Activated naive CD8-positive, alpha-beta T cell treated with anti-CD3 and anti-CD28 coated beads, Interleukin-2, amount 50 U/mL, for 24 hours (primary cell): ENCODE data around the gene GJB5.
A peak's percentile ranks its signal among the peaks of the same experiment; 100 is the strongest.
"Not testable (repeated sequence)": the region's sequence is repeated elsewhere in the genome, so short reads cannot be mapped to it uniquely, and the experiment has no call there.

Experiments
- ATAC-seq: fragments of 150-1000 bp; cut with Tn5 transposase; one replicate; pipeline ENCODE4 v1.10.0; 2021
- DNase-seq: peaks from one replicate; pipeline ENCODE4 v3.0.0; 2021
- H3K27ac Mint-ChIP-seq: one replicate; pipeline ENCODE4 v1.8.0; 2021; ENCODE audit warnings: mild to moderate bottlenecking, mixed read lengths
- H3K27me3 Mint-ChIP-seq: one replicate; pipeline ENCODE4 v1.8.0; 2021; ENCODE audit warnings: mixed read lengths
- H3K36me3 Mint-ChIP-seq: one replicate; pipeline ENCODE4 v1.8.0; 2021; ENCODE audit warnings: low read depth, mixed read lengths
- H3K4me1 Mint-ChIP-seq: one replicate; pipeline ENCODE4 v1.8.0; 2021; ENCODE audit warnings: mixed read lengths
- H3K4me3 Mint-ChIP-seq: one replicate; pipeline ENCODE4 v1.8.0; 2021; ENCODE audit warnings: mild to moderate bottlenecking, moderate library complexity, mixed read lengths
- H3K9me3 Mint-ChIP-seq: one replicate; pipeline ENCODE4 v1.8.0; 2021; ENCODE audit warnings: mixed read lengths

GJB5 gene

GRCh38 chr1:34736692-34737091 lies 18.2 kb upstream of the GJB5 start:
- no peak overlapping the region for H3K4me3 Mint-ChIP-seq
- H3K27ac Mint-ChIP-seq = no peak overlapping the region
- peaks cover 7% of the 10 kb centered on the region for H3K27me3 Mint-ChIP-seq
- no peaks in the 10 kb centered on the region for H3K9me3 Mint-ChIP-seq
- ATAC-seq (peak; percentile 21), DNase-seq (no peak)
- H3K36me3 Mint-ChIP-seq = no peaks in the 10 kb centered on the region
- no peaks in the 10 kb centered on the region for H3K4me1 Mint-ChIP-seq

DNA sequence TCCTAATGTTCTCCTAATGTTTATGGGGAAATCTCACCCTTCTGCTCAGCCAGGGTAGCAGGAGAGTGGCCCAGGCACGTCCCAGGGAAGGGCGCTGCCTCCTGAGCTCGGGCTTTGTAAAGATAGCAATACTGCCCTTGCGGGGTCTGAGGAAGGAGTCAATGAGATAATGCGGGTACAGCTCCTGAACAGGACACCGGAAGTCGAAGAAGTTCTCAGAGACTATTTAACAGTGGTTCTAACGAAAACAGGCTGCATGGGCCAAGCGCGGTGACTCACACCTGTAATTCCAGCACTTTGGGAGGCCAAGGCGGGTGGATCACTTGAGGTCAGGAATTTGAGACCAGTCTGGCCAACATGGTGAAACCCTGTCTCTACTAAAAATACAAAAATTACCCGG lies 17.6 kb upstream of the GJB5 start:
- not testable (repeated sequence) for H3K4me3 Mint-ChIP-seq, H3K4me1 Mint-ChIP-seq, H3K9me3 Mint-ChIP-seq, ATAC-seq, H3K27ac Mint-ChIP-seq, H3K36me3 Mint-ChIP-seq, H3K27me3 Mint-ChIP-seq, DNase-seq

- DNase-seq (no peak), ATAC-seq (no peak)
- Mint-ChIP-seq H3K9me3 (no peaks in the 10 kb centered on the region), H3K27ac (no peak overlapping the region), H3K36me3 (no peaks in the 10 kb centered on the region), H3K27me3 (peaks cover 7% of the 10 kb centered on the region), H3K4me3 (no peak overlapping the region), H3K4me1 (no peaks in the 10 kb centered on the region)
Observed at GRCh38 chr1:34739613-34740012, 15.2 kb upstream of the GJB5 start.

GRCh38 chr1:34740161-34740868 lies 14.5 kb upstream of the GJB5 start:
- Mint-ChIP-seq H3K36me3 (no peaks in the 10 kb centered on the region), H3K27ac (no peak overlapping the region), H3K4me3 (no peak overlapping the region), H3K4me1 (no peaks in the 10 kb centered on the region), H3K9me3 (no peaks in the 10 kb centered on the region), H3K27me3 (peaks cover 5% of the 10 kb centered on the region)
- ATAC-seq (no peak), DNase-seq (no peak)

GRCh38 chr1:34742667-34743270 lies 12.1 kb upstream of the GJB5 start:
- no peaks in the 10 kb centered on the region for H3K9me3 Mint-ChIP-seq
- ATAC-seq = peak; percentile 85
- no peaks in the 10 kb centered on the region for H3K4me1 Mint-ChIP-seq
- no peak overlapping the region for H3K27ac Mint-ChIP-seq
- peak; percentile 89 for DNase-seq
- H3K36me3 Mint-ChIP-seq = no peaks in the 10 kb centered on the region
- no peak overlapping the region for H3K4me3 Mint-ChIP-seq
- no peaks in the 10 kb centered on the region for H3K27me3 Mint-ChIP-seq

DNA sequence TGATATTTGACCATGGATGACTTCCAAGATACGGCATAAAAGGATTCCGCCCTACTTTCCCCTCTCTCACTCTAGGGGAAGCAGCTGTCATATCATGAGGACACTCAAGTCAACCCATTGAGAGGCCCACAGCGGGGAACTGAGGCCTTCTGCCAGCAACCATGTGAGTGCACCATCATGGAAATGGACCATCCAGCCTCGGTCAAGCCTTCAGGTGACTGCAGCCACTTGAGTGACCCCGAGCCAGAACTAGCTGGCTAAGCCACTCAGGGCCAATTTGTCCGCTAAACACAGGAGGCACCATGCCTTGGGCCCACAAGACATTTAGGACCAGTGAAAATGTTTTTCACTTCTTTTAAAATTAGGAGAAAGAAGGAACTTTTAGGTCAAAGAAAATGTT lies 11.1 kb upstream of the GJB5 start:
- Mint-ChIP-seq H3K9me3 (no peaks in the 10 kb centered on the region), H3K4me1 (no peaks in the 10 kb centered on the region), H3K36me3 (no peaks in the 10 kb centered on the region), H3K27me3 (no peaks in the 10 kb centered on the region), H3K27ac (no peak overlapping the region), H3K4me3 (no peak overlapping the region)
- no peak for DNase-seq
- no peak for ATAC-seq

GRCh38 chr1:34744851-34745250 lies 10.0 kb upstream of the GJB5 start:
- H3K36me3 Mint-ChIP-seq = no peaks in the 10 kb centered on the region
- ATAC-seq = no peak
- no peak for DNase-seq
- no peaks in the 10 kb centered on the region for H3K27me3 Mint-ChIP-seq
- no peaks in the 10 kb centered on the region for H3K4me1 Mint-ChIP-seq
- H3K27ac Mint-ChIP-seq = no peak overlapping the region
- no peak overlapping the region for H3K4me3 Mint-ChIP-seq
- H3K9me3 Mint-ChIP-seq = no peaks in the 10 kb centered on the region

DNA sequence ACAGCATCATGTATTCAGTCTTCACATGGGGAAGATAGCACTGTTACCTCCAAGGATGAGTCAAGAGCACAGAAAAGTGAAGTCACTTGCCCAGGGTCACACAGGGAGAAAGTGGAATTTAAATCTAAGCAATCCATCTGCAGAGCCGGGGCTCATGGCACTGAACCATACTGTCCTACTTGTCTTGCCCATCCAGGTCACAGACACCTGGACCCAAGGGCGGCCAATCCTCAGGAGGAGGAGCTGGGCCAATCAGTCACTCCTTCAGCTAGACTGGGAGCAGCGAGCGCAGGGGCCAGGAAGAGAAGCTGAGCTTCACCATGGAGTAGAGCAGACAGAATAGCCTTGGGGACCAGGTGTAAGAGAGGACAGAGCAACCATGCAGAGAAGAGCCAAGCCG lies 9.2 kb upstream of the GJB5 start:
- H3K9me3 Mint-ChIP-seq = no peaks in the 10 kb centered on the region
- no peaks in the 10 kb centered on the region for H3K27me3 Mint-ChIP-seq
- H3K4me1 Mint-ChIP-seq = no peaks in the 10 kb centered on the region
- no peak for ATAC-seq
- no peaks in the 10 kb centered on the region for H3K36me3 Mint-ChIP-seq
- no peak overlapping the region for H3K27ac Mint-ChIP-seq
- H3K4me3 Mint-ChIP-seq = no peak overlapping the region
- no peak for DNase-seq

- DNase-seq (no peak), ATAC-seq (no peak)
- Mint-ChIP-seq H3K27ac (no peak overlapping the region), H3K36me3 (no peaks in the 10 kb centered on the region), H3K4me3 (no peak overlapping the region), H3K4me1 (no peaks in the 10 kb centered on the region), H3K9me3 (no peaks in the 10 kb centered on the region), H3K27me3 (no peaks in the 10 kb centered on the region)
Observed at GRCh38 chr1:34746101-34746500, 8.7 kb upstream of the GJB5 start.

GRCh38 chr1:34746785-34747637 lies 7.8 kb upstream of the GJB5 start:
- Mint-ChIP-seq H3K9me3 (no peaks in the 10 kb centered on the region), H3K27me3 (no peaks in the 10 kb centered on the region), H3K27ac (no peak overlapping the region), H3K4me1 (no peaks in the 10 kb centered on the region), H3K4me3 (no peak overlapping the region), H3K36me3 (no peaks in the 10 kb centered on the region)
- DNase-seq (no peak), ATAC-seq (no peak)

DNA sequence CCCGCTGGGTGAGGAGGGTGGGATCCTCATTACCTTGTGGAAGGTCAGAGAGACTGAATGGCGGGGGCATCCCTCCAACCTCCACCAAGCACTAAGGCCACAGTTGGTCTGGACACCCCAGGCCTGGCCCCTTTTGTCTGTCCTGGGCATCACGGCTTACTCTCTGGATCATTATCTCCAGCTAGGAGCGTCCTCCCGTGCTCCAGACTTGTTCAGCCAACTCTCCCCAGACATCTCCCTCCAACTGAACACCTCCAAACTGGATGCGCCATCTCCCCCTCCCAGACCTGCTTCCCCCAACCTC lies 7.3 kb upstream of the GJB5 start:
- Mint-ChIP-seq H3K4me1 (no peaks in the 10 kb centered on the region), H3K27me3 (no peaks in the 10 kb centered on the region), H3K36me3 (no peaks in the 10 kb centered on the region), H3K27ac (no peak overlapping the region), H3K4me3 (no peak overlapping the region), H3K9me3 (no peaks in the 10 kb centered on the region)
- ATAC-seq (no peak), DNase-seq (no peak)

DNA sequence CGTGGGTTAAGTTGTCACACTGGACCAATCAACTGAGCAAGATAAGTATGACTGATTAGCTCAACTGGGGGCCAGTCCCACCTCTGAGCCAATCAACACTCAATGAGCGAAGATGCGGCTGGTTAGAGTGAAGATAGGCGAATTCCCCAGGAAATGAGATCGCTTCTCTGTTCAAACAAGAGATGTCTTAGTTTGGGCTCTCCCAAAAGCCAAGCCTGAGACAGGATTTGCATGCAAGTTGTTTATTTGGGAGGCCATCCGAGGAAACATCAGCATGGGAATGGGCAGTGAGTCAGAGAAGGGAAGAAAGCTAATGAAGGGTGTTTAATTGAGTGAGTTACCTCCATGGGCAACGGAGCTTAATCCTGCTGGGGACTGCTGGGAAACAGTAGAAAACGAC lies 4.9 kb upstream of the GJB5 start:
- Mint-ChIP-seq H3K36me3 (no peaks in the 10 kb centered on the region), H3K27me3 (no peaks in the 10 kb centered on the region), H3K27ac (no peak overlapping the region), H3K9me3 (no peaks in the 10 kb centered on the region), H3K4me1 (no peaks in the 10 kb centered on the region), H3K4me3 (no peak overlapping the region)
- DNase-seq (no peak), ATAC-seq (no peak)

DNA sequence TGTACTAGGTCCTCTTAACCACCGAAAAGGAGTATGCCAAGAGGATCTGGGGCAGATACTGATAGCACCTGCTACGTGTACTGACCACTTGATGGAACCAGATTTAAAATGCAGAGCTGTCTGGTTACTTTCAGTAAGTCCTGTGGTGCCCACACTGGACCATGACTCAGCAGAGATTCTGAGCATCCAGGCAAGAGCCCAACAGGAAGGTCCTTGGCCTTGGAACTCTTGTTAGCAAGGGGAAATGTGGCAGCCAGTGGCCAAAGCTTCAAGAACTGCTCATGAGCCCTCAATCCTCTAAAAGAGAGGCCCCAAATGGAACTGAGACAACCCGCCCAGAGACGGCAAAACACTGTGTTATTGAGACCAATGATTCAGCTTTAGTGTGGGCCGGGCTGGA lies 4.2 kb upstream of the GJB5 start:
- DNase-seq (no peak), ATAC-seq (no peak)
- H3K36me3 Mint-ChIP-seq = no peaks in the 10 kb centered on the region
- no peak overlapping the region for H3K4me3 Mint-ChIP-seq
- no peaks in the 10 kb centered on the region for H3K9me3 Mint-ChIP-seq
- no peaks in the 10 kb centered on the region for H3K4me1 Mint-ChIP-seq
- no peak overlapping the region for H3K27ac Mint-ChIP-seq
- H3K27me3 Mint-ChIP-seq = no peaks in the 10 kb centered on the region

- ATAC-seq = no peak
Observed at GRCh38 chr1:34753163-34753562, 1.7 kb upstream of the GJB5 start.

DNA sequence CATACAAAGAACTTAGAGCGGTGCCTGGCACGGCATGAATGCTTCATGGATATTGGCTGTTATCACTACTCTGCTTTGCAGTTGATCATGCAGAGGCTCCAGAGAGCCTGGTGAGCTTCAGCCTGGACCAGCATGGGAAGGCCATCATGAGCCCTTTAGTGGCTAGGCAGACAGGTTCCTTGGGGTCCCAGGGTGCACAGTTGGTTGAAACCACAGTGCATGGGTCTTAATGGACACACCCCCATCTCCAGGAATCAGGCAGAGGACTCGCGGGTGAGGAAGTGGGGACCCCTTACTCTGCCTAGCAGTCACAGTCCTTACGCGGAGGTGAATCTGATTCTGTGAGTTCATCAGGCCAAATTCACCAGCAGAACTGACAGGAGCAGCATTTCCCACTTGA lies 1.1 kb downstream of the GJB5 start:
- H3K4me1 Mint-ChIP-seq = no peaks in the 10 kb centered on the region
- no peak overlapping the region for H3K4me3 Mint-ChIP-seq
- DNase-seq = no peak
- no peak for ATAC-seq
- H3K27ac Mint-ChIP-seq = no peak overlapping the region
- no peaks in the 10 kb centered on the region for H3K36me3 Mint-ChIP-seq
- no peaks in the 10 kb centered on the region for H3K27me3 Mint-ChIP-seq
- H3K9me3 Mint-ChIP-seq = no peaks in the 10 kb centered on the region

More at GRCh38 chr1:34753163-34753562, 1.7 kb upstream of the GJB5 start:
- Mint-ChIP-seq H3K36me3 (no peaks in the 10 kb centered on the region), H3K4me1 (no peaks in the 10 kb centered on the region), H3K27ac (no peak overlapping the region), H3K9me3 (no peaks in the 10 kb centered on the region), H3K27me3 (no peaks in the 10 kb centered on the region), H3K4me3 (no peak overlapping the region)
- DNase-seq = no peak
